HG03354 (cell line): Measurements from ENCODE around the gene CDH15.
"Not testable (repeated sequence)": the region's sequence is repeated elsewhere in the genome, so short reads cannot be mapped to it uniquely, and the experiment has no call there.

Source experiments
- ATAC-seq: cut with Tn5 transposase; IDR thresholded peaks from one replicate; pipeline ENCODE4 v1.9.1; 2021; ENCODE audit warnings: mild to moderate bottlenecking; ENCODE audit not compliant: unreplicated experiment, poor library complexity, severe bottlenecking

CDH15 gene

DNA sequence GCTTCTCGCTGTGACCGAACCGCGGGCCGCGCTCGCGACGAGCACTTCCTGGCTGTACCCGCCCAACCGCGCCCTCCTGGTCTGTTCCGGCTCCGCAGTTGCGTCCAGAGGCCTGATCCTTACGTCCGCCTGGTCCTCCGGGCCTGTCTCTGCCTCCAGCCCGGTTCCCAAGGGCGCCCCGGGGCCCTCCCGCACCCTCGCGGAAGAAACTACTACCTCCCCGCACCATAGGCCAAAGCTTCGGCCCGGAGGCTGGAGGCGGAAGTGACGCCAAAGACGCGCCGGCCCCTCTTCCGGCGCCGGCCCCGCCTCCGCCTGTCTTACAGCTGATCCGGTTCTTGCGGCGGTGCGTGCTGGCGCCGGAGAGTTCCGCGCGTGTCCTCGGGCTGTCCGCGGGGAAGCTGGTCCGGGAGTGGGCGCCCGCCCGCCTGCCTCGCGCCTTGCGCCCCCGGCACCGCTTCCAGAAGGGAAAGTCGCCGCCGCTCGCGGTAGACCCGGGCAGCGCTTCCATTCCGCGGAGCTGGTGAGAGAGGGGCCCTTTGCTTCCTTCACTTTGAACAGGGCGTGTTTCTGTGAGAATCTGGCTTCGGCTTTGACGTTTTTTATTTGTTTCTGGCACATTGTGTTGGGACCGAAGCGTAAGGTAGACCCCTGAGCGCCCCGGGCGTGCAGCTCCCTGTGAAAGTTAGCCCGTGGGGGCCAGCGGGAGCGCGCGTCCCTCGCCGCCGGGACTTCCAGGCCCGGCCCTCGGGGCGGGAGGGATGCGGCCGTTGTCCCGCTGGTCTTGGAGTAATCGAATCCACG is 46.0 kb downstream of the CDH15 start, which contains the start of gene ZNF778:
Gene ZNF778, plus strand, starts transcription at position 316 of the 804 bp plus-strand sequence. CDS start 3,425 bp downstream, outside the sequence.
- ATAC-seq, result peak; percentile 88

DNA sequence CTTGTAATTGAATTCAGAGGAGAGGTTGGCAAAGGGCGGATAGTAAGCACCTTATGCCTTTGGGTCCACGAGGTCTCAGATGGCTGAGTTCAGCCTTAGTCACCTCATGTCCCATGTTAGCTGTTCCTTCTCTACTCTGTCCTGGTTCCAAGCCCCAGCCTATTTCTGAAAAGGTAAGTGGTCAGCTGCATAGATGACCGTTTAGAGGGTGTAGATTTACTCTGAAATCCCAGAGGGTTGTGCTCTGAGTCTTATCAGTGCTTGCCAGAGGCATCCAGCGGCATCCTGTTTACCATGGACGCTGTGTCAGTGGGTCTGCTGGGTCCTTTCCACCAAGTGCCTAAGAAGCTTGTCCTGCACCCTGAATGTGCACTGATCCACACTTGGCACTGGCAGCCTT is 47.8 kb downstream of the CDH15 start:
- no peak for ATAC-seq

DNA sequence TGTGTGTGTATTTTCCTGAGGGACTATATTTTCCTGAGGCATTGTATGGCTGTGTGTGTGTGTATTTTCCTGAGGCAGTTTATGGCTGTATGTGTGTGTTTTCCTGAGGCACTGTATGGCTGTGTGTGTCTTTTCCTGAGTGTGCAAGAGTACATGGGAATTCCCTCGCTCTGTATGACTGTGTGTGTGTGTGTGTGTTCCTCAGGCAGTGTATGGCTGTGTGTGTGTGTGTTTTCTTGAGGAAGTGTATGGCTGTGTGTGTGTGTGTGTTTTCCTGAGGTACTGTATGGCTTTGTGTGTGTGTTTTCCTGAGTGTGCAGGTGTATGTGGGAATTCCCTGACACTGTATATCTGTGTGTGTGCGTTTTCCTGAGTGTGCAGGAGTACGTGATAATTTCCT is 50.1 kb downstream of the CDH15 start:
- ATAC-seq, result no peak

DNA sequence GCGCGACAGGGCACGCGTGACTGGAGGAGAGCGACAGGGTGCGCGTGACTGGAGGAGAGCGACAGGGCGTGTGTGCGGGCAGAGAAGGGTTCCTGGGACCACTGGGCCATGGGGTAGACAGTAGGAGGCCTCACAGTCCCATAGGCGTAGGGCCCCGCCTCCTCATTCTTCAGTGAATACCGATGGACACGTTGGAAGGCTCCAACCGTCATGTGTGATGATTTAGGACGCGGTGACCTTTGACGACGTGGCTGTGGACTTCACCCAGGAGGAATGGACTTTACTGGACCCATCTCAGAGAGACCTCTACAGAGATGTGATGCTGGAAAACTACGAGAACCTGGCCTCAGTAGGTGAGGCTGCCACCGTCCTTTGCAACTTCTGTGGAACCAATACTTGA is 51.4 kb downstream of the CDH15 start:
- ATAC-seq, result no peak

DNA sequence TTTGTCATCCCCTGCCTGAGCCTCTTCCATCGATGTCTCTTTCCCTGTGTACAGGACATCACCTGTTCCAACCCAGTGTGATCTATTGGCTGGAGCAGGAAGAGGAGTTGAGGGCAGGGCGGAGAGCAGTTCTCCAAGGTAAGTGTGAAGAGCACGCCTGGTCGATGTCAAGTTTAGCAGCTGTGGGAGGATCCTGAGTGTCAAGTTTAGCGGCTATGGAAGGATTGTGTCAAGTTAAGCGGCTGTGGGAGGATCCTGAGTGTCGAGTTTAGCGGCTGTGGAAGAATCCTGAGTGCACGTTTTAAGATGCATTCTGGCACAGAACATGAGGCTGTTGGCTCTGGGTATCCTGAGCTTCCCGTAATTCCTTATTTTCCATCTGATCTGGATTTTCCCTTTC is 53.1 kb downstream of the CDH15 start:
- ATAC-seq, result no peak

DNA sequence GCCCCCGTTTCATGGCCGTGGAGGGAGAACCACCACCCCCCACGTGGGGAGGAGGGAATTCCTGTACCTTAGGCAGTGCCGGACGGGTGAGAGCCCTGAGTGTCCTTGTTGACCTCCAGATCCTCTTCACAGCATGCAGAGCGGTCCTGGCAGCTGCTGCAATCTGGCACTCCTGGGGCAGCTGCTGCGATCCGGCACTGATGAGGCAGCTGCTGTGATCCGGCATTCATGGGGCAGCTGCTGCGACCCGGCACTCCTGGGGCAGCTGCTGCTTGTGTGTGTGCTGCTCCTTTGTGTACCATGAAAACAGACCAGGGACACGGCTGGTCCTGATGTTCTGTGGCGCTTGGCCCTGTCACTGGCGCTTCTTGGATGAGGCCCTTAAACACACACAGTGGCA is 58.7 kb downstream of the CDH15 start:
- no peak for ATAC-seq

DNA sequence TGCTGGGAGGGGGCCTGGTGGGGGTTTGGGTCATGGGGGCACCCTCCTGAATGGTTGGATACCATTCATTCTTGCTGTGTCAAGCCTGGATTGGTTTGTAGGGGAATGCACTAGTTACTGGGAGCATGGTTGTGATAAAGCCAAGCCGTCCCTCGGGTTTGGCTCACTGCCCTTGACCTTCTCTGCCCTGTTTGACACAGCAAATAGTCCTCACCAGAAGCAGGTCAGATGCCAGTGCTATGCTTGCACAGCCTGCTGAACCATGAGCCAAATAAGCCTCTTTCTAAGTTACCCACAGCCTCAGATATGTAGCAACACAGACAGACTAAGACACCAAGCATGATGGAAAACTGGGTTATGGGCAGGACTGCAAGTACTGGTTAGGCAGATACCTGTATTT is 60.6 kb downstream of the CDH15 start:
- no peak for ATAC-seq

DNA sequence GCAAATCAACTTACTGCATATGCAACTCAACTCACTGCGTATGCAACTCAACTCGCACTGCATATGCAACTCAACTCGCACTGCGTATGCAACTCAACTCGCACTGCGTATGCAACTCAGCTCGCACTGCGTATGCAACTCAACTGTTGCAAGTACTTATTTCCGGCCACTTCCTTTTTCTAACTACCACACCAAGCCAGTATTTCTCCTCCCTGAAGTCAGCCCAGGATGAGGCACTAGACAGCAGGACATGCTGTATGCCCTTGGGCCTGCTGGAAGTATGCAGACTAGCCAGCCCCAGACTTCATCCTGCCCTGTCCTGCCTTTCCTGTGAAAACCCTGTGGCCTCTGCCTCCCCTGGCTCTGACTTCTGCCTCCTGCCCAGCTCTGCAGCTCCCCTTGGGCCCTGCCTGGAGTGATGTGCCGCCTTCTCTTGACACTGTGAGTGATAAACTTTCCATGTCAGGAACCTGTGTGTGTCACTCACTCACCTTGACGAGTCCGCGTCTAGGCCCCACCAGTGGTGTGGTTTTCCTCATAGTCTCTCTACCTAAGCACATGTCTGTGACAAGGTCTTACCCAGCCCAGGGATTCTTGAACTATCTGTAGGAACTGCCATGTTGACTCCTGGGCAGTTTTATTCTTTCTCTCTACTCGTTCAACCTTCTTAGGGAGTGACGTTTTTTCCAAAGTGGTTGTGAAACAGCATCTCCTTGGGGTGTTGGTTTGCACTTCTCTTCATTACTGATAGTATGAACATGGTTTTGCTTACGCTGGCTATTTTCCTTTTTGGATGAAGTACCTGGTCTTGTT is 62.3 kb downstream of the CDH15 start:
- no peak for ATAC-seq

DNA sequence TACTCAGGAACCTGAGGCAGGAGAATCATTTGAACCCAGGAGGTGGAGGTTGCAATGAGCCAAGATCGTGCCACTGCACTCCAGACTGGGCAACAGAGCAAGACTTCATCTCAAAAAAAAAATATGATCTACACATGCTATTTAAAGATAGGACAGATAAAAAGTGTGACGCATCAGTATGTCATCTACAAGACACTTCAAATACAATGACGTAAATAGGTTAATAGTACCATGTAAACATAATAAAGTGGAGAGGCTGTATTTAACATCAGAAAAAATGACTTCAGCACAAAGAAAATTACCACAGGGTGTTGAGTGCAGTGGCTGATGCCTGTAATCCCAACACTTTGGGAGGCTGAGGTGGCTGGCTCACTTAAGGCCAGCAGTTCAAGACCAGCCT is 66.2 kb downstream of the CDH15 start:
- no peak for ATAC-seq

DNA sequence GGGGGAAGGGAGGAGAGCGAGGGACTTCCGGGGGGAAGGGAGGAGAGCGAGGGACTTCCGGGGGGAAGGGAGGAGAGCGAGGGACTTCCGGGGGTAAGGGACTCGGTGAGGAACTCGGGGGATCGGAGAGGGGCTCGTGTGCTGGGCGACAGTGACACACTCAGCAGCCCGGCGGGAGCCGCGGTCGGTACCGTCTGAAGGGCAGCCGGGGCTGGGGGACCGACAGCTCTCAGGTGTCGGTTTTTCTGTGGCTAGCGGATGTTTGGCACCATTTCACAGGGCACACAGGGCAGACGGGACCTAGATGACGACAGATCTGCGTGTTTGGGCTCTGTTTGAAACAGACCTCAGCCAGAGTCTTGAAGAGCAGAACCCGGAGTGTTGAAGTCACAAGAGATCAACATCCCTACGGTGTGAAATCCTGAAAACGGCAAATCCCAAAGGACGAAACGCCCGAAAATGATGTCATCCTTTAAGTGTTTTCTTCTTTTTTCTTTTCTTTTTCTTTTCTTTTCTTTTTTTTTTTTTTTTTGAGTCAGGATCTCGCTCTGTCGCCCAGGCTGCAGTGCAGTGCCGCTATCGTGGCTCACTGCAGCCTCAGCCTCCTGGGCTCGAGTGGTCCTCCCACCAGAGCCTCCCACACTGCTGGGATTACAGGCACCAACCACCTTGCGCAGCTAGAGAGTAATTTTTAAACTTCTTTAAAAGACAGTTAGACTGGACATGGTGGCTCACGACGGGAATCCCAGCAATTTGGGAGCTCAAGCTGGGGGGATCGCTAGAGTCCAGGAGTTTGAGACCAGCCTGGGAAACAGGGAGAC is 69.8 kb downstream of the CDH15 start:
- peak; percentile 68 for ATAC-seq

DNA sequence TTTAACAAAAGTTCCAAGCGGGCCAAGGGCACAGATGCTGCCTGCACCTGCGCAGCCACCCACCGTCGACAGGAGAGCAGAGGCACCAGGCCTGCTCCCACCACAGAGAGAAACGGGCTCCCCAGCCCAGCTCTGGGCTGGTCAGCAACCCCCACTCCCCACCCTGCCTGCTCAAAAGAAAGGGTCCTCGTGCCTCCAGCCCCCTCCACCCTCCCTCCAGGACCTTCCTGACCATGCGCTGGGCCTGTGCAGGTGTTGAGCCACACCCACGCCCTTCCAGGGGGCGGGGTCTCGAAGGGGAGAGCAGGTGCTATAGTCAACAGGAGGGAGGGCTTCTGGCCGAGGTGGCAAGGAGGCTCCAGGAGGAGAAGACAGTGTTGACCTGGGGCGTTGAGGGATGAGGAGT is 71.2 kb downstream of the CDH15 start:
- ATAC-seq, result no peak

DNA sequence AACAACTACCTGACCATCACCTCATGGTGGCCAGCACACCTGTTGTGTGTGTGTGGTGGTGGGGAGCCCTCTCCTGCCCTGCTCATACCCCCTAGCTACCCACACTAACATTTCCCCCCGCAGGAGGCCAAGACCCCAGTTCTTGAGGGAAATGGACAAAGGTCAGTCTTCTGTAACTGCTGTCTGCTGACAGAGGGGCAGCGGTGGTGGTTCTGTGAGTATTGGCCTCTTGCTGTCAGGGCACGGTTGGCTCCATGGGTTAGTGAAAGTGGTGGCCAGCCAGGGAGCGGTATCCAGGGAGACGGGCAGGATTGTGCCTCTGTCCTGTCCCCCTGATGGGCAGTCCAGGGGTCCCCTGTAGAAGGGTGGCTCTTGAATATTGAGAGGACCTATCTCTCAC is 72.1 kb downstream of the CDH15 start:
- ATAC-seq, result no peak

DNA sequence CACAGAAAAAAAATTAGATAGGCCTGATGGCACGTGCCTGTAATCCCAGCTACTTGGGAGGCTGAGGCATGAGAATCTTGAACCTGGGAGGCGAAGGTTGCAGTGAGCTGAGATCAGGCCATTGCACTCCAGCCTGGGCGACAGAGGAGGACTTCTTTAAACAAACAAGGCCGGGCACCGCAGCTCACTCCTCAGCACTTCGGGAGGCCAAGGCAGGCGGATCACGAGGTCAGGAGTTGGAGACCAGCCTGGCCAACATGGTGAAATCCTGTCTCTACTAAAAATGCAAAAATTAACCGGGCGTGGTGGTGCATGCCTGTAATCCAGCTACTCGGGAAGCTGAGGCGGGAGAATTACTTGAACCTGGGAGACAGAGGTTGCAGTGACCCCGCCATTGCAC is 72.7 kb downstream of the CDH15 start:
- ATAC-seq, result not testable (repeated sequence)

DNA sequence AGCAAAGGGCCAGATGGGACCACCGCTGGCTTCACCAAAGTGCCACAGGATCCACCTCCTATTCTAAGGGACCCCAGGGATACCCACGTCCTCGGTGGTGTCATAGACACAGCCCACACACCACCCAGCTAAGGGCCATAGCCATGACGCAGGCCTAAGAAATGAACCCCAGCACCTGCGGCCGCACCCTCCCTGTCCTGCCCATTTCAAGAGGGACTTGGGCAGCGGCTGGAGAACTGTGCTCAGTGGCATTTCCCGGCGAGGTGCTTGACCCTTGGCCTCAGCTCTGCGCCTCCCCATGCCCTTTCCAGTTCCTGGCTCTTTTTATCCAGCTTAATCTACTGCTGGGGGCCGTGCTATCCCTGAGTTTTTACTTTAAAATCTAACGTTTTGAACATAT is 73.2 kb downstream of the CDH15 start:
- no peak for ATAC-seq
